CD4-positive, alpha-beta T cell treated with Interleukin-15 for 4 hours (primary cell): Measurements from ENCODE around the gene LDLRAD4.

Source experiments
- DNase-seq: peaks from one replicate; pipeline ENCODE4 v3.0.0-alpha.2; 2020; ENCODE audit warnings: low spot score

LDLRAD4 gene

GRCh38 chr18:13574761-13575160, 356.2 kb downstream of the LDLRAD4 start:
- DNase-seq: no peak

GRCh38 chr18:13576598-13576997, 358.0 kb downstream of the LDLRAD4 start:
- no peak for DNase-seq

- peak; percentile 61 for DNase-seq
Measured at GRCh38 chr18:13577091-13577697, 358.6 kb downstream of the LDLRAD4 start.

GRCh38 chr18:13577781-13578180, 359.2 kb downstream of the LDLRAD4 start:
- no peak for DNase-seq

GRCh38 chr18:13578400-13578799, 359.8 kb downstream of the LDLRAD4 start:
- no peak for DNase-seq

- DNase-seq: no peak
Measured at GRCh38 chr18:13579874-13580273, 361.3 kb downstream of the LDLRAD4 start.

- no peak for DNase-seq
Measured at GRCh38 chr18:13580351-13580750, 361.8 kb downstream of the LDLRAD4 start.

GRCh38 chr18:13580991-13581390, 362.4 kb downstream of the LDLRAD4 start:
- DNase-seq: no peak

- DNase-seq: no peak
Measured at GRCh38 chr18:13581496-13582177, 363.1 kb downstream of the LDLRAD4 start.

GRCh38 chr18:13582178-13582670, 363.7 kb downstream of the LDLRAD4 start:
- no peak for DNase-seq

GRCh38 chr18:13583576-13584550, 365.3 kb downstream of the LDLRAD4 start:
- DNase-seq: no peak

- DNase-seq: no peak
Measured at GRCh38 chr18:13584825-13585224, 366.3 kb downstream of the LDLRAD4 start.

GRCh38 chr18:13585379-13586153, 367.0 kb downstream of the LDLRAD4 start:
- DNase-seq: no peak

GRCh38 chr18:13587001-13587400, 368.4 kb downstream of the LDLRAD4 start:
- DNase-seq: no peak

- DNase-seq: no peak
Measured at GRCh38 chr18:13587477-13587876, 368.9 kb downstream of the LDLRAD4 start.

GRCh38 chr18:13587937-13588336, 369.4 kb downstream of the LDLRAD4 start:
- DNase-seq: no peak

- no peak for DNase-seq
Measured at GRCh38 chr18:13589316-13589715, 370.8 kb downstream of the LDLRAD4 start.

GRCh38 chr18:13589943-13590342, 371.4 kb downstream of the LDLRAD4 start:
- DNase-seq: no peak

- DNase-seq: no peak
Measured at GRCh38 chr18:13592246-13592645, 373.7 kb downstream of the LDLRAD4 start.

- no peak for DNase-seq
Measured at GRCh38 chr18:13594551-13594950, 376.0 kb downstream of the LDLRAD4 start.

- DNase-seq: no peak
Measured at GRCh38 chr18:13597068-13597467, 378.5 kb downstream of the LDLRAD4 start.

GRCh38 chr18:13598591-13598990, 380.0 kb downstream of the LDLRAD4 start:
- DNase-seq: no peak
